GM12873 (cell line): ENCODE results near the gene MRPL4.

Source experiments
- CTCF ChIP-seq: IDR thresholded peaks from 2 replicates; pipeline ENCODE4 v1.5.1; 2012; ENCODE audit warnings: low read depth, mild to moderate bottlenecking, moderate library complexity, low read length, control low read depth; ENCODE audit not compliant: insufficient read depth; ENCODE audit errors: missing control alignments

Gene MRPL4

GRCh38 chr19:10292789-10293636 lies 41.0 kb downstream of the MRPL4 start:
- no peak for TF ChIP-seq CTCF

GRCh38 chr19:10293637-10294367 lies 41.8 kb downstream of the MRPL4 start:
- TF ChIP-seq CTCF = no peak

- TF ChIP-seq CTCF = no peak
Measured at GRCh38 chr19:10294368-10294697, 42.3 kb downstream of the MRPL4 start.

GRCh38 chr19:10295305-10295846 lies 43.4 kb downstream of the MRPL4 start:
- peak; percentile 27 for TF ChIP-seq CTCF

- TF ChIP-seq CTCF = no peak
Measured at GRCh38 chr19:10295847-10296591, 44.0 kb downstream of the MRPL4 start.

GRCh38 chr19:10299545-10300458 lies 47.8 kb downstream of the MRPL4 start:
- TF ChIP-seq CTCF = no peak
